ENCODE results near the gene ZNF365. TPM values are rescaled to one million over a fixed set of nuclear protein-coding genes. Genes with fewer than 3 reads are reported as not detected.

The ZNF365 gene
- total RNA-seq, 1 experiment from 2014 or later, result 1.8 TPM

GRCh38 chr10:62330213-62330612 is 44.0 kb upstream of the ZNF365 start:
- H3K36me3 ChIP-seq (ENCODE audit: control insufficient read depth in 1 of 2, insufficient read depth in 2 of 2, low read length in 2 of 2), result no peaks in the 10 kb centered on the region
- intact Hi-C loops (cut with micrococcal nuclease), result no loop called here
- H3K9ac ChIP-seq (ENCODE audit: low read length), result no peak overlapping the region
- H4K20me1 ChIP-seq (ENCODE audit: insufficient read depth), result no peaks in the 10 kb centered on the region
- DNase-seq (ENCODE audit: low read depth, low spot score) (no peak), ATAC-seq (no peak)
- no peaks in the 10 kb centered on the region for H3K79me2 ChIP-seq (ENCODE audit: insufficient read depth, low read length)
- POLR2A ChIA-PET, result no interaction called here
- H3K4me3 ChIP-seq (replicated peaks in 1 of 2; ENCODE audit: low read depth in 1 of 2, low read length in 2 of 2), result no peak overlapping the region
- peaks cover 6 to 9% of the 10 kb centered on the region in 2 experiments; a peak in 3 of 4 replicates for H3K9me3 ChIP-seq (ENCODE audit: control insufficient read depth in 1 of 2, insufficient read depth in 1 of 2, low read depth in 1 of 2, low read length in 2 of 2)
- 0 out of 4 replicates have a peak, but pooled peaks cover 0 to under 1% of the 10 kb centered on the region in 2 experiments for H3K4me1 ChIP-seq (ENCODE audit: control insufficient read depth in 1 of 2, insufficient read depth in 2 of 2, low read length in 2 of 2)
- no peak overlapping the region for H2AFZ ChIP-seq (ENCODE audit: low read depth, low read length, poor library complexity, severe bottlenecking)
- H3K9me2 ChIP-seq (ENCODE audit: insufficient read depth), result no peaks in the 10 kb centered on the region
- TF ChIP-seq SP1 (IDR thresholded peaks at IDR 0.05; ENCODE audit: low read depth) (no peak), YY1 (IDR thresholded peaks at IDR 0.05; ENCODE audit: extremely low read depth, insufficient replicate concordance, low read depth, low read length) (no peak), TCF7L2 (IDR thresholded peaks at IDR 0.05; ENCODE audit: borderline replicate concordance, extremely low read depth, insufficient read depth, insufficient read length) (no peak), CTCF (IDR thresholded peaks at IDR 0.05 in 2 of 3, conservative IDR thresholded peaks at IDR 0.05 in 1 of 3; ENCODE audit: borderline replicate concordance in 1 of 3, insufficient read depth in 1 of 3, low read depth in 2 of 3, low read length in 2 of 3) (no peak), ATF3 (IDR thresholded peaks at IDR 0.05) (no peak), SIN3A (IDR thresholded peaks at IDR 0.05; ENCODE audit: low read depth) (no peak), ELF1 (IDR thresholded peaks at IDR 0.05; ENCODE audit: borderline replicate concordance, low read depth) (no peak), MAX (IDR thresholded peaks at IDR 0.05) (no peak), EZH2 (IDR thresholded peaks at IDR 0.05) (no peak), CBX3 (IDR thresholded peaks at IDR 0.05; ENCODE audit: low read depth) (no peak), CEBPB (IDR thresholded peaks at IDR 0.05; ENCODE audit: low read depth) (no peak), POLR2A (IDR thresholded peaks at IDR 0.05; ENCODE audit: borderline replicate concordance, extremely low read depth, insufficient read depth, insufficient read length) (no peak), FOSL1 (IDR thresholded peaks at IDR 0.05; ENCODE audit: low read depth) (no peak), RAD21 (IDR thresholded peaks at IDR 0.05; ENCODE audit: low read depth) (no peak)
- BruUV-seq (replicated peaks), result no TSS peak
- no peaks in the 10 kb centered on the region for H3K27me3 ChIP-seq (ENCODE audit: insufficient read depth, low read length)
- RAD21 ChIA-PET (ENCODE audit: low non-redundant PET in 1 of 2, low total read pairs in 2 of 2, uncharacterized antibody in 2 of 2, unreplicated experiment in 2 of 2), result no interaction called here
- no peak overlapping the region for H3K4me2 ChIP-seq (ENCODE audit: low read length)
- no peak overlapping the region for H3K27ac ChIP-seq (ENCODE audit: low read depth, low read length)
- CTCF ChIA-PET, result no interaction called here

Measured in HCT116 (cell line).